GM12874 (cell line): ENCODE measurements around the gene PLEKHG5.

Experiments used
- TF ChIP-seq, protein P1 (sequence below): IDR thresholded peaks from 2 replicates; pipeline ENCODE4 v1.5.1; 2011; ENCODE audit warnings: low read depth, mild to moderate bottlenecking, control low read depth, low read length, moderate library complexity; ENCODE audit not compliant: insufficient read depth

PLEKHG5 gene

DNA sequence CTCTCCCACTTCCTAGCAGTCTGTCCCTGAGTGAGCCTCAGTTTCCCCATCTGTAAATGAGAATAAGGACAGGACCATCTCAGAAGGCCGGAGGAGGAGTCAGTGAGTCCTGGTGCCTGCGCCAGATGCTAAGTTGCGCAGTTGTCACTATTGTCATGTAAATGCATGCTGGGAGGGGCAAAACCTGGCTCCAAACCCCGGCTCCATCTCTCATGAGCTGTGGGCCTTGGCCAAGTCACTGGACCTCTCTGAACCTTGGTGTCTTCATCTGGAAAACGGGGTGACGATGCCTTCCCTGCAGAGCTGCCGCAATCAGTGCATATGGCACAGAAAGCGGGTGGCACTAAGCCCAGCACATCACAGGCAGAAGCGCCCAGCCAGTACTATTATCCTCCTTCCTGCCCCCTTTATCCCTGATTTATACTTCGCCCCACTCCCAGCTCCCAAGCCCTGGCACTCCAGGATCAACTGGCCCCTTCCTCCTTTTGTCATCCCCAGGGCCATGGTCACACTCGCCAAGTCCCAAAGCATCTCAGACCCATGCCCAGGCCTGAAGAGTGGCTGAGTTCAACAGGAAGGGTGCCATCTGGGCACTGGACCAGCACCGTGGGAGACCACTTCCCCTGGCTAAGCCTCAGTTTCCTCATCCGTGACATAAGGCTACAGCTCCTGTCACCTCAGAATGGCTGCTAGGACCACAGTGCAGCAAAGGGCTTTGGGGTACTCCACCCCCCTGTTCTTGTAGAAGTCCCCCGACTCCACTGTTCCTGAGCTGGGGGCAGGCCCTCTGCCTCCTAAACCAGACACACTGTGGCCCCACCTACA is 4.3 kb upstream of the PLEKHG5 start:
- TF ChIP-seq, protein P1, sequence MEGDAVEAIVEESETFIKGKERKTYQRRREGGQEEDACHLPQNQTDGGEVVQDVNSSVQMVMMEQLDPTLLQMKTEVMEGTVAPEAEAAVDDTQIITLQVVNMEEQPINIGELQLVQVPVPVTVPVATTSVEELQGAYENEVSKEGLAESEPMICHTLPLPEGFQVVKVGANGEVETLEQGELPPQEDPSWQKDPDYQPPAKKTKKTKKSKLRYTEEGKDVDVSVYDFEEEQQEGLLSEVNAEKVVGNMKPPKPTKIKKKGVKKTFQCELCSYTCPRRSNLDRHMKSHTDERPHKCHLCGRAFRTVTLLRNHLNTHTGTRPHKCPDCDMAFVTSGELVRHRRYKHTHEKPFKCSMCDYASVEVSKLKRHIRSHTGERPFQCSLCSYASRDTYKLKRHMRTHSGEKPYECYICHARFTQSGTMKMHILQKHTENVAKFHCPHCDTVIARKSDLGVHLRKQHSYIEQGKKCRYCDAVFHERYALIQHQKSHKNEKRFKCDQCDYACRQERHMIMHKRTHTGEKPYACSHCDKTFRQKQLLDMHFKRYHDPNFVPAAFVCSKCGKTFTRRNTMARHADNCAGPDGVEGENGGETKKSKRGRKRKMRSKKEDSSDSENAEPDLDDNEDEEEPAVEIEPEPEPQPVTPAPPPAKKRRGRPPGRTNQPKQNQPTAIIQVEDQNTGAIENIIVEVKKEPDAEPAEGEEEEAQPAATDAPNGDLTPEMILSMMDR, result no peak

DNA sequence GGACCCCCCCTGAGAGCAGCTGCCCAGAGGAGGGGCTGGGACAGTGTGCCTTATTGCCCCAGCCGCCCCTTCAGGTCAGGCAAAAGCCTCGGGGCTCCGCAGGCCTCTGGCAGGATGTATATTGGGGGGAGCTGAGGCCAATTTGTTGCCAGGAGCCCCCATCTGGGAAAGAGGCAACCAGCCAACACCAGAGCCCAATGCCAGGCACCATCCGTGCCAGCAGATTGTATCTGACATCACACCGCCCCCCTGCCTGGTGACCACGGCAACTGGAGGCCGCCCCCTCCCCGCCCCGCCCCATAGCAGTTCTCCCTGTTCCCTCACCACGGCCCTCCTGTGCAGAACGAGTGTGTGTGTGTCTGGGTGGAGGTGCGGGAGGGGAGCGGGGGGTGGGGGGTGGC is 3.6 kb upstream of the PLEKHG5 start:
- TF ChIP-seq, protein P1, result no peak

DNA sequence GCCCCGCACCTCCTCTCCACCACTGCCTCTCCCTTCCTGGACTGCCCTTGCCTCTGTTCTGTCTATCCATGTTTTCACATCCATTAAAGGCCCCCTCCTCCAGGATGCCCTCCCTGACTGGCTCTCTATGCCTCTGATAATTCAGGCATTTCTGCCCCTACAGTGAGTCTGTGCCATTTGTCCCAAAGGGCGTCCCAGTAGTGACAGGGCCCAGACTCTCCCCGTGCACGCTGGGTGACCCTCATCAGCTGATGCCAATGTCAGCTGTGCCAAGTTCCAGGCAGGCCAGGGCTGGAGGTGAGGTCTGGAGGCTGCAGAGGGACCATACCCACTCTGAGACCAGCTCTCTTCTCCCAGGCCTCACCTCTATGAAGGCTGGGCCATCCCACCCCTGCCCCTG is 3.2 kb upstream of the PLEKHG5 start:
- TF ChIP-seq, protein P1, result no peak

DNA sequence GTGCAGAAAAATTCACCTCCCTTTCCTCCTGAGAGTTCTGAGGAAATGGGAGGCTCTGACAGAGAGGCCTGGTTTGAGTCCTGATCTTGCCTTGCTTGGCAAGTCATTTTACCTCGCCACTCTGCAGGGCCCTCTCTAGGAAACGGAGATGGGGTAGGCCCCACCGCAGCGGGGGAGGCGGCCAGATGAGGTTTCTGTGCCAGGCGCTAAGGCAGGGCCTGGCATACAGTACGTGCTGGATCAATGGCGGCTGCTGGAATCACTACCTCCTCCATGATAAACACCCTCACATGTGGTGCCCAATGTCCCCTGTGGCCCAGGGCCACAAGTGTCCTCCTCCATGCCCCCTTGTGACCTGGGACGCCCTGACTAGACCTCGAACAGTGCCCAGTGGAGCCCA is 499 bp upstream of the PLEKHG5 start:
- TF ChIP-seq, protein P1, result no peak

DNA sequence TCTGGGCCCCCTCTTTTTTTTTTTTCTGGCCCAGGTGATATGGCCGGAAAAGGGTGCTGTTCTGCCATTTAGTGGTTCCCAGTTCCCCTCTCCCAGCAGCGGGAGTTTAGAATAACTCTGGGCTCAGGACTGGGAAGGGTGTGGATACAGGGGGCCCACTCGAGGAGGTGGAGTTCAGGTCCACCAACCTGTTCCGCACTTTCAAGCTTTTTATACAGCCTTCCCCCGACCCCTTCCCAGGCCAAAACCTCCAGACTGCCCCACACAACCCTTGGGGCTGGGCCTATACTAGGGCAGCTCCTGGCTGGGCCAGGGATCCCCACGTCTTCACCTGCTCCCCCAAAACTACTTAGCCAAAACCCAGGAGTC is 402 bp downstream of the PLEKHG5 start:
- TF ChIP-seq, protein P1, result no peak

DNA sequence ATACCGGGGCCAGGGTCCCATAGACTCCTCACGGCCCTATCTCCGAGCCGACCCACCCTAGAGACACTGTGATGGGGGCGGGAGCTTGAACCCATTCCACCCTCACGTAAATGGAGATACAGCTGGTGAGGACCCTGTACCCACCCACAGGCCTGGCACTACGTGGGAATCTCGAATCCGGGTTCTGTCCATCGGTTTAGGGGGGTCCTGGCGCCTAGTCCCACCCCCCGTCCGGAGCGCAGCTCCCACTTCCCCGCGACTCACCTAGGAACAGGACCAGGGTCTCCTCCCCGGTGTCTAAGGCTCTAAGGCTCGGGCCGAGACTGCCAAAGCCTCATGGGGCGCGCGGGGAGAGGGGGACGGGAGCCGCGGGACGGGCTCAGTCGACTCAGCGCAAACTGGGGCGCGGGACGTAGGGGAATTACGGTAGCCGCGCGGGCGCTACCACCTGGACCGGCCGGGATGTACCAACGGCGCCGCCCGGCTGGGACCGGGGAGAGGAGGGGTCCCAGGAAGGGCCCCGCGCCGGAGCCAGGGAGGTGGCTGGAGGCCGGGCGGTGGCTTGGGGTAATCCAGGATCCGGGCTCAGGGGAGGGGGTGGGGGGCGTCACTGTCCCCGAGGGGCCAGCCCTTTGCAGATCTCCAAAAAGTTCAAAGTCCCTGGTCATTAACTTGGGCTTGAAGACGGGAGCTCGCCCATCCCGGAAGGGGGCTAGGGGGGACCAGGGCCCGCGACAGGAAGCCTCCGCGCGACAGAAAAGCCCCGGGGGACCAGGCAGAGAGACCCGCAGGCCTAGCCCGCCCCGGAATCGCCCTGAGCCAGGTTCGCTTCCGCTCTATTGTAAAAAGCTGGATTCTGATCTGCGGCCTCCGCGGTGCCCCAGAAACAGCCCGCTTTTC is 1.0 kb downstream of the PLEKHG5 start:
- TF ChIP-seq, protein P1, result no peak

DNA sequence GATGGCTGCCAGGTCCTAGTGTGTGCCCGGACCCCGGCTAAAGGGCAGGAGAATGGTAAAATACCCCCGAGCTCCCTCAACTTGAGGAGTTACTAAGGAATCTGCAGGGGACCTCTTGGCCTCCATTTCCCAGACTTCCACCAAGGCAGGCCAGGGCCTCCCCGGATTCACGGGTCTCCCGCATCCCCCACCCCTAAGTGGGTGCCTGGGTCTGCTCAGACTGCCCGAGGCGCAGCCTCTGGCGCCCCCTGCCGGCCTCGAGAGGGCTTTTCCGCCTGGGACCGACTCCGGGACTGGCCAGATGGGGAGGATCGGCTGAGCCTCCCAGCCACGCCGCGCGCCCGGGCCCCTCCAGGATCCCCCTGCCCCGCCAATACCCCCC is 1.7 kb downstream of the PLEKHG5 start:
- TF ChIP-seq, protein P1, result peak; percentile 99
